SK-N-MC (cell line): ENCODE results near the gene SNX24.

ENCODE experiments used
- EZH2 ChIP-seq: fragments of 200-600 bp; sonication (generic); IDR thresholded peaks from one replicate; pipeline ENCODE4 v1.6.1; 2017; ENCODE audit warnings: antibody characterized with exemption
- FOXP2 ChIP-seq: optimal IDR thresholded peaks from 2 replicates; pipeline ENCODE3; 2011; ENCODE audit warnings: mild to moderate bottlenecking, moderate library complexity; ENCODE audit not compliant: insufficient read depth; ENCODE audit errors: extremely low read length, control extremely low read depth
- POLR2AphosphoS5 ChIP-seq: IDR thresholded peaks from 2 replicates; pipeline ENCODE4 v1.6.1; 2012; ENCODE audit warnings: mild to moderate bottlenecking, low read depth, low read length, borderline replicate concordance

DNA sequence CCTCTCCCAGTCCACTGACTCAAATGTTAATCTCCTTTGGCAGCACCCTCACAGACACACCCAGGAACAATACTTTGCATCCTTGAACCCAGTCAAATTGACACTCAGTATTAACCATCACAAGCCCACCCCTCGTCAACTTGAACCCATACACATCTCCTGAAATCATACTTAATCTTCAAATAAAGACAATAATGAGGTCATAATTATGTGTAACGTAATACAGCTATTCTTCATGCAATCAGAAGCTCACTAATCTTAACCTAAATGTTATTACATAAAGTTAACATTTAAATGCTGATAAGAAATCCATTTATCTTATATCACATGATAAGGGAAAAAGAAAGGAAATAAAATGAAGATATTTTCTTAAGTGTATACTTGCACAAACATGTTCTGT lies 125.9 kb downstream of the SNX24 start:
- TF ChIP-seq POLR2AphosphoS5 (no peak), EZH2 (no peak), FOXP2 (no peak)
